SK-N-SH treated with all-trans-retinoic acid at 6 μM for 48 hours (cell line): ENCODE results near the gene RNPEPL1.

Experiments used
- ATAC-seq: fragments of 200-7000 bp; cut with Tn5 transposase; 3 replicates; pipeline ENCODE4 v1.9.1; 2020; ENCODE audit warnings: mild to moderate bottlenecking, moderate library complexity
- ARNTL ChIP-seq: fragments of 450-650 bp; formaldehyde crosslinking; IDR thresholded peaks from 2 replicates; pipeline ENCODE4 v1.5.0; 2020; ENCODE audit warnings: low read depth, mild to moderate bottlenecking, moderate library complexity, borderline replicate concordance
- CSDC2 ChIP-seq: fragments of 250-450 bp; sonication (Bioruptor Pico); IDR thresholded peaks from 2 replicates; pipeline ENCODE4 v1.5.0; 2020; ENCODE audit warnings: mild to moderate bottlenecking, moderate library complexity
- ESRRG ChIP-seq: fragments of 250-450 bp; sonication (Bioruptor Pico); IDR thresholded peaks from 2 replicates; pipeline ENCODE4 v1.6.1; 2021; ENCODE audit warnings: mild to moderate bottlenecking
- GLIS3 ChIP-seq: fragments of 250-450 bp; sonication (Bioruptor Pico); IDR thresholded peaks from 2 replicates; pipeline ENCODE4 v1.5.0; 2020; ENCODE audit warnings: mild to moderate bottlenecking, moderate library complexity
- ISL1 ChIP-seq: fragments of 250-450 bp; sonication (Bioruptor Pico); IDR thresholded peaks from 2 replicates; pipeline ENCODE4 v2.1.2; 2022; ENCODE audit warnings: mild to moderate bottlenecking, moderate library complexity
- OSR1 ChIP-seq: fragments of 250-450 bp; sonication (Bioruptor Pico); IDR thresholded peaks from 2 replicates; pipeline ENCODE4 v1.8.0; 2022; ENCODE audit warnings: moderate library complexity, mild to moderate bottlenecking, inconsistent platforms
- PPARA ChIP-seq: fragments of 250-450 bp; sonication (Bioruptor Pico); IDR thresholded peaks from 2 replicates; pipeline ENCODE4 v1.5.0; 2020; ENCODE audit warnings: mild to moderate bottlenecking, borderline replicate concordance
- RARB ChIP-seq: fragments of 250-450 bp; sonication (Bioruptor Pico); IDR thresholded peaks from 2 replicates; pipeline ENCODE4 v1.8.0; 2021; ENCODE audit warnings: mild to moderate bottlenecking, moderate library complexity
- SNAI2 ChIP-seq: fragments of 250-450 bp; sonication (Bioruptor Pico); IDR thresholded peaks from 2 replicates; pipeline ENCODE4 v1.5.0; 2020; ENCODE audit warnings: mild to moderate bottlenecking, moderate library complexity
- TCF4 ChIP-seq: fragments of 250-450 bp; sonication (Bioruptor Pico); IDR thresholded peaks from 2 replicates; pipeline ENCODE4 v1.8.0; 2021; ENCODE audit warnings: mild to moderate bottlenecking, moderate library complexity, borderline replicate concordance
- TOX ChIP-seq: fragments of 250-450 bp; sonication (Bioruptor Pico); IDR thresholded peaks from 2 replicates; pipeline ENCODE4 v1.8.0; 2021; ENCODE audit warnings: mild to moderate bottlenecking, moderate library complexity, borderline replicate concordance
- ZC3H10 ChIP-seq: fragments of 250-450 bp; sonication (Bioruptor Pico); IDR thresholded peaks from 2 replicates; pipeline ENCODE4 v1.5.1; 2021; ENCODE audit warnings: mild to moderate bottlenecking, moderate library complexity
- ZFP3 ChIP-seq: fragments of 250-450 bp; sonication (Bioruptor Pico); IDR thresholded peaks from 2 replicates; pipeline ENCODE4 v1.5.0; 2020; ENCODE audit warnings: mild to moderate bottlenecking, moderate library complexity
- ZFP30 ChIP-seq: fragments of 450-650 bp; formaldehyde crosslinking; IDR thresholded peaks from 2 replicates; pipeline ENCODE4 v1.5.0; 2022; ENCODE audit warnings: mild to moderate bottlenecking, moderate library complexity
- ZNF565 ChIP-seq: fragments of 450-650 bp; formaldehyde crosslinking; conservative IDR thresholded peaks from 2 replicates; pipeline ENCODE4 v1.5.0; 2020; ENCODE audit warnings: low read depth, mild to moderate bottlenecking, moderate library complexity
- ZNF8 ChIP-seq: fragments of 450-650 bp; formaldehyde crosslinking; IDR thresholded peaks from 2 replicates; pipeline ENCODE4 v1.5.0; 2020; ENCODE audit warnings: mild to moderate bottlenecking, moderate library complexity
- TF ChIP-seq, protein P1 (sequence below): fragments of 250-450 bp; sonication (Bioruptor Pico); IDR thresholded peaks from 2 replicates; pipeline ENCODE4 v1.5.1; 2020; ENCODE audit warnings: low read depth, mild to moderate bottlenecking, moderate library complexity
- TF ChIP-seq, protein P2 (sequence below): fragments of 250-450 bp; sonication (Bioruptor Pico); IDR thresholded peaks from 2 replicates; pipeline ENCODE4 v1.5.0; 2020; ENCODE audit warnings: mild to moderate bottlenecking, moderate library complexity
- TF ChIP-seq, protein P3 (sequence below): fragments of 250-450 bp; sonication (Bioruptor Pico); IDR thresholded peaks from 2 replicates; pipeline ENCODE4 v1.8.0; 2020; ENCODE audit warnings: mild to moderate bottlenecking, moderate library complexity, borderline replicate concordance
- TF ChIP-seq, protein P4 (sequence below): fragments of 250-450 bp; sonication (Bioruptor Pico); IDR thresholded peaks from 2 replicates; pipeline ENCODE4 v1.5.1; 2021; ENCODE audit warnings: mild to moderate bottlenecking, moderate library complexity
- TF ChIP-seq, protein P5 (sequence below): fragments of 250-450 bp; sonication (Bioruptor Pico); IDR thresholded peaks from 2 replicates; pipeline ENCODE4 v1.8.0; 2021; ENCODE audit warnings: low read depth, mild to moderate bottlenecking, moderate library complexity, borderline replicate concordance

Gene RNPEPL1

DNA sequence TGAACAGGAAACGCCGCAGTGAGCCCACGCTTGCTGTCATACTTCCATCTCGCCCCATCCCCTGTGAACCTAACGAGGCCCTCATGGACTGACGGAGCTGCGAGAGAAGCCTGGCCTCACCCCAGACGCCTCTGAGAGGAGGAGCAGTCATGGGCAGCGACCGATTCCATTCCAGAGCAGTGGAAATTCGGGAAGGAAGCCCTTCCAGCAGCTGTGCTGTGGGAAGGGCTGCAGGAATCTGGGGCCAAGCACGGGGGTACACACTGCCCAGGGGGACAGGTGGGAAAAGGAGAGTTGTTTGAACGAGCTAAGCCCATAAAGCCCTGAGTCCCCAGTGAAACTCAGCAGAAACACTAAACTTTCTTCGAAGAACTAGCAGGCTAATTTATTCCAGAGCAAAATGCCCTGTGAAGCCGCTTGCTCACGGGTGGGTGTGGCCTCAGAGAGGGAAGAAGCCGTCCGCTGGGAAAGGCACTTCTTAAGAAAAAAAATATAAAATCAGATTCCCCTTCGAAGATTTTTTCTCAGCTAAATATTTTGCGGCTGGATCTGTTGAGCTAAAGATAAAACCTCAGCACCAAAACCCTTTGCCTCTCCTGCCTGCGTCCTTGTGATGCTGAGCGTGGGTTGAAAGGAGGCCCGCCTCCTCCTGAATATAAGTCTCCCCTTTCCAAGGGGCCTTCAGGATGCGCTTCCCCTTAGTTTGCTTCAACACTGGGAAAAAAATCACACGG is 48.7 kb upstream of the RNPEPL1 start:
- no peak for ATAC-seq
- TF ChIP-seq, protein P1, sequence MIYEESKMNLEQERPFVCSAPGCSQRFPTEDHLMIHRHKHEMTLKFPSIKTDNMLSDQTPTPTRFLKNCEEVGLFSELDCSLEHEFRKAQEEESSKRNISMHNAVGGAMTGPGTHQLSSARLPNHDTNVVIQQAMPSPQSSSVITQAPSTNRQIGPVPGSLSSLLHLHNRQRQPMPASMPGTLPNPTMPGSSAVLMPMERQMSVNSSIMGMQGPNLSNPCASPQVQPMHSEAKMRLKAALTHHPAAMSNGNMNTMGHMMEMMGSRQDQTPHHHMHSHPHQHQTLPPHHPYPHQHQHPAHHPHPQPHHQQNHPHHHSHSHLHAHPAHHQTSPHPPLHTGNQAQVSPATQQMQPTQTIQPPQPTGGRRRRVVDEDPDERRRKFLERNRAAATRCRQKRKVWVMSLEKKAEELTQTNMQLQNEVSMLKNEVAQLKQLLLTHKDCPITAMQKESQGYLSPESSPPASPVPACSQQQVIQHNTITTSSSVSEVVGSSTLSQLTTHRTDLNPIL (CRISPR knock-in tag): no peak
- TF ChIP-seq ZC3H10 (CRISPR knock-in tag) (no peak), ZNF8 (CRISPR knock-in tag) (no peak)

DNA sequence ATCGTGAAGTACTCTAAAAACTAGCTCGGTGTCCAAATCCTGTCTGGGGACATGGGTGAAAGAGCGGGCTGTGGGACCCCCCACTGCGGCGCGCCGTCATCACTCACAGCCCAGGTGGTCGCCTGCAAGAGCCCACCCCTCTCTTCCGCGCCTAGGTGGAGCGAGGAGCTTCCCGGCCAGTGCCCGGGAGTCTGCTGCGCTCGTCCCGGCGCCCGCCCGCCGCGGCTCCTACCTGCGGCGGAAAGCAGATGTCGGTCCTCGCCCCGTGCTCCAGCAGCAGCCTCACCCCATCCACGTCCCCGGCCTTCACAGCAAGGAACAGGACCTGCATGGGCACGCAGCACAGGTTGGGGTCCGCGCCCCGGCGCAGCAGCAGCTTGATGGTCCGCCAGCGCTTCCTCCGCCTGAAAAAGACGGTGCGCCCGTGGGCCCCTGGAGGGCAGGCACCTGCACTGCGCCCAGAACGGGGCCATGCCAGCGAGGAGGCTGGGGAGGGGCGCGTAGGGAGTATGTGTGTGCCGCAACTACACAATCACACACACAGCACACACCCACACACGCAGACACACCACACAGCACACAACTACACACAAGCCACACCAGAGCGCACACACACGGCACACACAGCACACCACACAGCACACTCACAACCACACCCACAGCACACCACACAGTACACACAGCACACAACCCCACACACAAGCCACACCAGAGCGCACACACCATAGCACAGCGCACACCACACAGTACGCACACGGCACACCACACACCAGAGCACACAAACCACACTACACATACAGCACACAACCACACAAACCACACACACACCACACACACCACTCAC is 47.9 kb upstream of the RNPEPL1 start:
- TF ChIP-seq ESRRG: no peak
- no peak for TF ChIP-seq CSDC2 (CRISPR knock-in tag)
- TF ChIP-seq, protein P2, sequence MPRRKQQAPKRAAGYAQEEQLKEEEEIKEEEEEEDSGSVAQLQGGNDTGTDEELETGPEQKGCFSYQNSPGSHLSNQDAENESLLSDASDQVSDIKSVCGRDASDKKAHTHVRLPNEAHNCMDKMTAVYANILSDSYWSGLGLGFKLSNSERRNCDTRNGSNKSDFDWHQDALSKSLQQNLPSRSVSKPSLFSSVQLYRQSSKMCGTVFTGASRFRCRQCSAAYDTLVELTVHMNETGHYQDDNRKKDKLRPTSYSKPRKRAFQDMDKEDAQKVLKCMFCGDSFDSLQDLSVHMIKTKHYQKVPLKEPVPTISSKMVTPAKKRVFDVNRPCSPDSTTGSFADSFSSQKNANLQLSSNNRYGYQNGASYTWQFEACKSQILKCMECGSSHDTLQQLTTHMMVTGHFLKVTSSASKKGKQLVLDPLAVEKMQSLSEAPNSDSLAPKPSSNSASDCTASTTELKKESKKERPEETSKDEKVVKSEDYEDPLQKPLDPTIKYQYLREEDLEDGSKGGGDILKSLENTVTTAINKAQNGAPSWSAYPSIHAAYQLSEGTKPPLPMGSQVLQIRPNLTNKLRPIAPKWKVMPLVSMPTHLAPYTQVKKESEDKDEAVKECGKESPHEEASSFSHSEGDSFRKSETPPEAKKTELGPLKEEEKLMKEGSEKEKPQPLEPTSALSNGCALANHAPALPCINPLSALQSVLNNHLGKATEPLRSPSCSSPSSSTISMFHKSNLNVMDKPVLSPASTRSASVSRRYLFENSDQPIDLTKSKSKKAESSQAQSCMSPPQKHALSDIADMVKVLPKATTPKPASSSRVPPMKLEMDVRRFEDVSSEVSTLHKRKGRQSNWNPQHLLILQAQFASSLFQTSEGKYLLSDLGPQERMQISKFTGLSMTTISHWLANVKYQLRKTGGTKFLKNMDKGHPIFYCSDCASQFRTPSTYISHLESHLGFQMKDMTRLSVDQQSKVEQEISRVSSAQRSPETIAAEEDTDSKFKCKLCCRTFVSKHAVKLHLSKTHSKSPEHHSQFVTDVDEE (CRISPR knock-in tag): no peak
- TF ChIP-seq, protein P1 (CRISPR knock-in tag): no peak
- no peak for TF ChIP-seq TCF4
- no peak for TF ChIP-seq ZC3H10 (CRISPR knock-in tag)
- TF ChIP-seq ZNF565 (CRISPR knock-in tag): no peak
- no peak for TF ChIP-seq ZFP30 (CRISPR knock-in tag)
- TF ChIP-seq TOX (CRISPR knock-in tag): no peak
- no peak for TF ChIP-seq GLIS3
- TF ChIP-seq RARB: no peak
- TF ChIP-seq PPARA: no peak
- no peak for TF ChIP-seq SNAI2
- TF ChIP-seq, protein P3, sequence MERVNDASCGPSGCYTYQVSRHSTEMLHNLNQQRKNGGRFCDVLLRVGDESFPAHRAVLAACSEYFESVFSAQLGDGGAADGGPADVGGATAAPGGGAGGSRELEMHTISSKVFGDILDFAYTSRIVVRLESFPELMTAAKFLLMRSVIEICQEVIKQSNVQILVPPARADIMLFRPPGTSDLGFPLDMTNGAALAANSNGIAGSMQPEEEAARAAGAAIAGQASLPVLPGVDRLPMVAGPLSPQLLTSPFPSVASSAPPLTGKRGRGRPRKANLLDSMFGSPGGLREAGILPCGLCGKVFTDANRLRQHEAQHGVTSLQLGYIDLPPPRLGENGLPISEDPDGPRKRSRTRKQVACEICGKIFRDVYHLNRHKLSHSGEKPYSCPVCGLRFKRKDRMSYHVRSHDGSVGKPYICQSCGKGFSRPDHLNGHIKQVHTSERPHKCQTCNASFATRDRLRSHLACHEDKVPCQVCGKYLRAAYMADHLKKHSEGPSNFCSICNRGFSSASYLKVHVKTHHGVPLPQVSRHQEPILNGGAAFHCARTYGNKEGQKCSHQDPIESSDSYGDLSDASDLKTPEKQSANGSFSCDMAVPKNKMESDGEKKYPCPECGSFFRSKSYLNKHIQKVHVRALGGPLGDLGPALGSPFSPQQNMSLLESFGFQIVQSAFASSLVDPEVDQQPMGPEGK: no peak
- no peak for TF ChIP-seq ISL1 (CRISPR knock-in tag)
- TF ChIP-seq OSR1 (CRISPR knock-in tag): no peak
- no peak for TF ChIP-seq ARNTL (CRISPR knock-in tag)
- TF ChIP-seq, protein P4, sequence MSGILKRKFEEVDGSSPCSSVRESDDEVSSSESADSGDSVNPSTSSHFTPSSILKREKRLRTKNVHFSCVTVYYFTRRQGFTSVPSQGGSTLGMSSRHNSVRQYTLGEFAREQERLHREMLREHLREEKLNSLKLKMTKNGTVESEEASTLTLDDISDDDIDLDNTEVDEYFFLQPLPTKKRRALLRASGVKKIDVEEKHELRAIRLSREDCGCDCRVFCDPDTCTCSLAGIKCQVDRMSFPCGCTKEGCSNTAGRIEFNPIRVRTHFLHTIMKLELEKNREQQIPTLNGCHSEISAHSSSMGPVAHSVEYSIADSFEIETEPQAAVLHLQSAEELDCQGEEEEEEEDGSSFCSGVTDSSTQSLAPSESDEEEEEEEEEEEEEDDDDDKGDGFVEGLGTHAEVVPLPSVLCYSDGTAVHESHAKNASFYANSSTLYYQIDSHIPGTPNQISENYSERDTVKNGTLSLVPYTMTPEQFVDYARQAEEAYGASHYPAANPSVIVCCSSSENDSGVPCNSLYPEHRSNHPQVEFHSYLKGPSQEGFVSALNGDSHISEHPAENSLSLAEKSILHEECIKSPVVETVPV (CRISPR knock-in tag): no peak
- ATAC-seq: no peak; the same call in 2 of the 3 replicates

DNA sequence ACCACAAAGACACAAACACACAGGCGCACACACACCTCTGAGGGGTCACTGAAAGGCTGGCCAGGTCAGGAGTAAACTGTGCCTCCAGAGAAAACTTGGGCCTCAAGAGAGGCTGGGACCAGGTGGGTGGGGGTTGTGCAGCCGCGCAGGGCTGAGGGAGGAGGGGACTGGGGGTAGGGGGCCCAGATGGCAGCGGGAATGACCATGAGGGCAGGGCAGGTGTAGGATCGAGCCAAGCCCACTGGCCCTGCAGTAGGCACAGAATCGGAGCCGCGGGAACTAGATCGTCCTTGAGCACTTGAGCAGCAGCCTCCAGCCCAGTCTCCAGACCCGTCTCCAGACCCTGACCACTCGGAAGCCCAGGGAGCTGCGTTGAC is 47.3 kb upstream of the RNPEPL1 start:
- ATAC-seq: peak; percentile 22; the same call in 2 of the 3 replicates
- TF ChIP-seq, protein P2 (CRISPR knock-in tag): no peak
- no peak for TF ChIP-seq TOX (CRISPR knock-in tag)
- no peak for TF ChIP-seq GLIS3
- TF ChIP-seq, protein P5, sequence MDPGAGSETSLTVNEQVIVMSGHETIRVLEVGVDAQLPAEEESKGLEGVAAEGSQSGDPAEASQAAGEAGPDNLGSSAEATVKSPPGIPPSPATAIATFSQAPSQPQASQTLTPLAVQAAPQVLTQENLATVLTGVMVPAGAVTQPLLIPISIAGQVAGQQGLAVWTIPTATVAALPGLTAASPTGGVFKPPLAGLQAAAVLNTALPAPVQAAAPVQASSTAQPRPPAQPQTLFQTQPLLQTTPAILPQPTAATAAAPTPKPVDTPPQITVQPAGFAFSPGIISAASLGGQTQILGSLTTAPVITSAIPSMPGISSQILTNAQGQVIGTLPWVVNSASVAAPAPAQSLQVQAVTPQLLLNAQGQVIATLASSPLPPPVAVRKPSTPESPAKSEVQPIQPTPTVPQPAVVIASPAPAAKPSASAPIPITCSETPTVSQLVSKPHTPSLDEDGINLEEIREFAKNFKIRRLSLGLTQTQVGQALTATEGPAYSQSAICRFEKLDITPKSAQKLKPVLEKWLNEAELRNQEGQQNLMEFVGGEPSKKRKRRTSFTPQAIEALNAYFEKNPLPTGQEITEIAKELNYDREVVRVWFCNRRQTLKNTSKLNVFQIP (CRISPR knock-in tag): no peak
- TF ChIP-seq, protein P3: no peak
- no peak for TF ChIP-seq ZNF8 (CRISPR knock-in tag)
- no peak for TF ChIP-seq ZFP3 (CRISPR knock-in tag)
- no peak for TF ChIP-seq ZC3H10 (CRISPR knock-in tag)
- no peak for TF ChIP-seq TCF4
